SH-SY5Y (cell line): ENCODE results near the gene PTGR3.

ENCODE experiments used
- GATA2 ChIP-seq: IDR thresholded peaks from 2 replicates; pipeline ENCODE4 v1.6.1; 2011; ENCODE audit warnings: mild to moderate bottlenecking, low read depth, low read length
- GATA3 ChIP-seq: IDR thresholded peaks from 2 replicates; pipeline ENCODE4 v1.6.1; 2011; ENCODE audit warnings: low read depth, mild to moderate bottlenecking, low read length, moderate library complexity

The PTGR3 gene

DNA sequence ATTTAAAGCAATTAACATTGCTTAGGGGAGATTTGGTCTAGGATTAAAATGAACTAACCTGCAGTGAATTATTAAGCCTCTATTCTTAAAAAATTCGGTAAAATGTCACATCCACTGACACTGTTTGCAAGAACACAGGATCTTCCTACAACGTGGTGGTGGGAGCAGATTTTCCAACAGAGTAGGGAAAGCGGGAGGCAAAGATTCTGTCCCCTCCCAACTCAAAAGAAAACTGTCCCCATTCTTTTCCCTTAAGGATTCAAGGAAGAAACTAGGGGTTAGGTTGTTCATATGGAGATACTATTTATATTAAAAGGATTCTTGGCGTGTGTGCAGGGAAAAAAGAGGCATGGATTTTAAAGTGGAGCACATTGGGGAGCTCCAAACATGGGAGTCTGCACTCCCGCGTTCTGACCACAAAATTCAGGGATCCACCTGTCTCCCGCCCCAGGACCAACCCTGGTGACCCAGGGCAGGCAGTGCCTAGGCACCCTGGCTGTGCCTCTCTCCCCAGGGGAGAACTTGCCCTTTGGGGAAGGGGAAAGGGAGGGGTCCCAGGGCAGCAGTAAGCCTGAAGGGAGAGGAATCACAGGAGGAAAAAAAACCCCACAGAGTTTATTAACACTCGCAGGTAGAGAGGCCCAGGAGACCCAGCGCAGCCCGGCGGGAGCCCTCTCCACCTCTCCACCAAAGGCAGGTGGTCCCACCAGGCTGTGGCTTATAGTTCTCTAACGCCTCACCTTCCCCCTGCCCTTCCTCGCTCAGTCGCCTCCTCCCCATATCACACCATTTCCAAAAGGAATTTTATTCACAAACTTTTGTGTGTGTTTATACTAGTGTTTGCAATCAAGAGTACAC lies 2.3 kb downstream of the PTGR3 start:
- TF ChIP-seq GATA3, result no peak
- TF ChIP-seq GATA2, result no peak

DNA sequence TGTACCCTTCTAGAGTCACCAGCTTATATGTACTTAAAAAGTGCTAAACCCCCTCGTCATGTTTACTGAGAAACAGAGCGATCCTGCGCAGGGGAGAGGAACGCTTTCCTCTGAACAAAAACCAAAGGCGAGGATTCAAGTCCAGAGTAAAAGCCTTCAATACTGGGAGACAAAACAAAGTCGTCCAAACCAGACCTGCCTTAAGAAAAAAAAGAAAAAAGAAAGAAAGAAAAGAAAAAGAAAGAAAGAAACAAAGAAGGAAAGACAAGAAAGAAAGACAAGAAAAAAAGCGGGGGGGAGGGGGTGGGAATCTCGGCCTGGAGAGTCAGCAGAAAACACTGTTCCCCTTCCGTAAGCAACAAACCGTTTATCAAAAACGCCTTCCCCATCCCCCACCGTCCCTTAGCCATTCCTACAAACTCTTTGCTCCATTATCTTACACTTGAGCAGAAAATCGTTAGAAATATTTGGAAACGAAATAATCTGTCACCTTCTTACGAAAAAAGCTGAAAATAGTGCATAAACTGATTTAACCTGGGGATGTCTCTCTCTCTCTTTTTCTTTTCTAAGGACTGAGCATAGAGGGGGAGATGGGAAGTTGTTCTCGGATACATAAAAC lies 3.3 kb downstream of the PTGR3 start:
- TF ChIP-seq GATA2, result no peak
- no peak for TF ChIP-seq GATA3

DNA sequence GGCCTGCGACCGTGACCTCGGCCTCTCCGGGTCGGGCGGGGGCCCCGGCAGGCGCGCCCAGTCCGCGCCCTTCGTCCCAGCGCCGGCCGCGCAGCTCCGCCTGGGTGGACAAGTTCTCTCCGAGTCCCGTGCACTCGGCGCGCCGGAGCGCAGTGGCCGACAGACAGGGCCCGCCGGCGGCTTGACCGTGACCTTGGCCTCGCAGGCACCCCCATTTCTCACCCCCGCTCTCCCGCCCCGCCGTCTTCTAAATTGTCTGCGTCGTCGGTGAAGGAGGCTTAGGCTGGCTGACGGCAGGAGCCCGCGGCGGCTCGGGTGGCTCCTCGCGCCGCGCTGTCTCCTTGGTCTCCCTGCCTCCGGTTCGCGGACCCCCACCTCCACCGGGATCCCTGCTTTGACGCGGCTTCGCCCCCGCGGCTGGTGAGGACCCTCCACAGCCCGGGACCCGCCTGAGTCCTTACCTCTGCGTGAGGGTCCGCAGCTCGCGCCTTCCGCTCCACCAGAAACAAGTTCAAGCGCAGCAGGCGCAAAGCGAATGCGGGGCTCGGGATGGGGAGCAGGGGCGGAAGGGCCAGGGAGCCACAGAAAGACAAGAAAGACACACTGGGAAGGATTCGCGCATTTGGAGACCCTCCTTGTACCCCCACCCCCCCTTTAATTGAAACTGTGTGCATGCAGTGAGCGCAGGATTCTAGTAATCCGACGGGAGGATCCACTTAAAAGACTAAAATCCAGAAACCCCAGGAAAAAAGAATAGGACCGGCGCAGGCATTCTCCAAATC lies 4.0 kb downstream of the PTGR3 start:
- TF ChIP-seq GATA3 (no peak), GATA2 (no peak)

DNA sequence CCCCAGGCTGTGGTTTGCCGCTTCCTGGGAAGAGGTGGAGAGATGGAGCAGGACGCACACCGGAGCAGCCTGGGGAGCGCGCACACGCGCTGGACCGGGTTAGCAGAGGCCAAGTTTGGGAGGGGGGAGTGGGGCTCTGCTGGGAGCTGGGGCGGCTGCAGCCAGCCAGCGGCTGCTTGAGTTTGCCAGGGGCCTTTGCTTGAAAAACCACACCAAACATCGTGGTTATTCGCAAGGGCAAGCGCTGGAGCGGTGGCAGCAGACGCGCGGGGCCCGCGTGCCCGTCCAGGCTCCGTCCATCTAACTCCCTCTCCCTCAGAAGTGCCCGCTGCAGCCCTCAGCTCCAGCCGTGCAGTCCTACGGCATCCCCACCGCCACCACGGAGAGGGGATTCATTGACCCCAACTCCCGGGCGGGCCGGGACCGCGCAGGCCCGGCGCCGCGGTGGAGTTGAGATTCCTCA lies 4.6 kb downstream of the PTGR3 start:
- TF ChIP-seq GATA2 (no peak), GATA3 (no peak)

DNA sequence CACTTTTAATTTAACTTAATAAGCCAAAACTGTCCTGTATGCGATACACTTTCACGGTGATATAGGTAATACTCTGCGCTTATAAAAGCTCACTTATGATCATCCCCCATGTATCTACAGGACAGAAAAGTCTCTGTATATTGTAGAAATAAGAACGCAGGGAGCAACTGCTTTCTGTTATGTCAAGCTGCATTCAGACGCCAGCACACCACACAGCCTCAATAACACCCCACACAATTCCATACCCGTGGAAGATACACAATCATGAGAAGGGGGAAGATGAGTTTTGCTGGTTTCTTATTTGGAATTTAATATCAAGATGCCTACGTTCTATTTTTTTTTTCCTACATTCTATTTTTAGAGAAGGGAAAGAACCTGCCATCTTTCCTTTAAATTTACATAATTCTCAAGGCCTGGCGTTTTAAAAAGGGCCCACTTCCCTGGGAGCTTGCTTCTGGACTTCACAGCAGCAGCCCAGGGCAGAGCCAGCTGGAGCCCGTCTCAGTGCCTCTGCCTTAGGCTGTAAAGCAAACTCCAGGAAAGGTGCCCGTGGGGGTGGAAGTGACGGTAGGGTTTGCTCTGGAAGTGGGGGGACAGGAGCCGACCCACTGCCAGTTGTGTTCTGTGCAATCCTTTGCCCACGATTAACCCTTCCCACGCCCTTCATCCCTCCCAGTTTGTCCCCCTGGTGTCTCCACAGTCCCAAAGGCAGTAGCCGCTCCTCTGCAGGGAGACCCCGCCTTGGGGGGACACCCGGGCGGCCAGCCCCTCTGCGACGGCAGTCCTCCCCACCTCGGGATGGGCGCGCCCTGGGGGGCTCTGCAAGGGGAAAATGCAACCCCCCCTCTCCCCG lies 5.3 kb downstream of the PTGR3 start:
- TF ChIP-seq GATA3 (no peak), GATA2 (no peak)

DNA sequence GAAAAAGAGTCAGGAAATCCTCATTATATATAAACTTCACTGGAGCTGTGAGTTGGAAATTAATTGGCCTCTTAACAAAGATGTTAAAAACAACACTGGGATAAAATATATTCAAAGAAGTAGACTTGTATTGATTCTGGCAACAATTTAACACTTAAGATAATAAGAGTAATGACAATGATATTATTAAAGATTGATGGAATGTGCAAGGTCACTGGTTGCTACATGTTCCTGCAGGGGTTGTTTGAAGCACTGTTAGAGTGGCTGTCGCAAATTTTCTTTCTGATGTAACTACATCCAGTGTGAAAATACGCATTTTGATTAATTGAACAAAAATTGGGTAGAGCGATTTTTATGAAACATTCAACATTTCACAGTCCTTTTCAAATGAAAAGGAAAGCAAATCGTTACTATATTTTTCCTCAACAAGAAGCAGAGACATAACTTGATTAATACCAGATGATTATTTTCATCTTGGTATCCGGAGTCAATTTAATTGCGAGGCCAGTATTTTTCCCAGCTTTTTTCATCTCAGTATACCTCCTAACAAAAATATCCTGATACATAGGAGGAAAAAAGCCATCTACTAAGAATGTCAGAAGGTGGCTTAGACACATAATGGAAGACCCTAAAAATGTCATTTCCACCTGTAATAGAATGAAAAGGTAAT lies 6.1 kb downstream of the PTGR3 start:
- TF ChIP-seq GATA3, result no peak

DNA sequence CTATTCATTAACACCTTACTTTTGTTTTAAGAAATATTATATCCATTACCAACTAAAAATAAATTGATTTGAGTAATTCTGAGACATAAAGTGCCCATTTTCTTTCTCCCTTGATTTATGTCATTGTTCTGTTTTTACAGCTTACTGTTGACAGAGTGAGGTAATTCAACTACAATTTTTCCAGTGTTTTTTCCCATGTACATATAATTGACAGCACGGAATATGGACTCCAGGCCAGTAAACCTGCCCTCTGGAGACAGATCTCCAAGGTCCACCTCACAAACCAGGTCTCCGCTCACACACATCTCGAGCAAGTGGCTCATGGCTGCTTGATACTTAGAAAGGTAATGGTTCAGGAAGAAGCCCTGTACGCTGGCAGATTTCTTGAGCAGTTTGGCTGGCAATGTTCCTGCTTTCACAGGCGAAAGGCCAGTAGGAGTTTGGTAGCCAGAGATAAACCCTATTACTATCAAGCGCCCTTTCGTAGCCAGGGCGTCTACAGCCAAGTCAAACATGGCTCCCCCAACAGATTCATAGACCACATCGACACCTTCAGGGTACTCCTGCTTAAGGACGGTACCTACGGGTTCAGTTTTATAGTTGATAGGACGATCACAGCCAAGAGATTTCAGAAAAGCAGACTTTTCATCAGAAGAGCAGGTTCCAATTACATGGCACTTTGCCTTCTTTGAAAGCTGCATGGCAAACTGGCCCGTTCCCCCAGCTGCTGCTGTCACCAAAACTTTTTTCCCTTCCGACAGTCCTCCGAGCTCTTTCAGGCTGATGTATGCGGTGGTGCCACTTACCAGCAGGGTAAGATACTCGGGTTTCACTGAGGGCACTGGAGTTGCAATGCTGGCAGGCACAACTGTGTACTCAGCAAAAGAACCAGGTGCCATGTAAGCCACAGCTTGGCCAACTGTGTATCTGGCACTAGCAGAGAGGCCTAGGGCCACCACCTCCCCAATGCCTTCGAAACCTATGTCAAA lies 7.4 kb downstream of the PTGR3 start:
- no peak for TF ChIP-seq GATA2
- TF ChIP-seq GATA3, result no peak

DNA sequence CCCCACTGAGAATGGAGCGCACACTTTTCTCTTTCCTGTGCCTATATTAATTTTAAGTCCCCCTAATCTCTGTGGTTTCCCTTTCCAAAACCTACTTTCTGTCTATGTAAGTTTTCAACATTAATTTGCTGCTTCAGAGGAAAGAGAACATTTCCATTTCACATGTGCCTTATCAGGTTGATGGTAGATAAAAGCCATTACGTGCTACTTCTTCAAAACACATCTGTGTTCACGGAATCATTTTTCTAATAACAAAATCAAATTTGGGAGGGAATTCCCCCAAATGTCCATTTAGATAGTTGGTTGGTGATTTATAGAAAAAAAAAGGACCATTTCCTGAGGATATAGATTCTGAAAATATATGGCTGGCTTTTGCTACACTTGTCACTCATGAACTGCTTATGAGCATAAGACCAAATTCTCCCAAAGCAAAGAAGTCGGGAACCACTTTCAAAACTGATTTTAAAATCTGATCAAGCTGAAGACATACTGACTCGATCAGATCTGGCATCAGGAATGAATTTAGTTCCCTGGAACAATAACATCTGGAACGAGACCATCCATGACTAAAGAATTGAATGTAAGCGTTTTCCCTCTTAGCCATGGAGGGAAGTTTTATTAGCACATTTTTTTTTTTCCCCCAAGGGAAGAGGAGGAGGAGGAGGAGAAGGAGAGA lies 8.2 kb downstream of the PTGR3 start:
- TF ChIP-seq GATA2 (peak; percentile 57), GATA3 (peak; percentile 81)

DNA sequence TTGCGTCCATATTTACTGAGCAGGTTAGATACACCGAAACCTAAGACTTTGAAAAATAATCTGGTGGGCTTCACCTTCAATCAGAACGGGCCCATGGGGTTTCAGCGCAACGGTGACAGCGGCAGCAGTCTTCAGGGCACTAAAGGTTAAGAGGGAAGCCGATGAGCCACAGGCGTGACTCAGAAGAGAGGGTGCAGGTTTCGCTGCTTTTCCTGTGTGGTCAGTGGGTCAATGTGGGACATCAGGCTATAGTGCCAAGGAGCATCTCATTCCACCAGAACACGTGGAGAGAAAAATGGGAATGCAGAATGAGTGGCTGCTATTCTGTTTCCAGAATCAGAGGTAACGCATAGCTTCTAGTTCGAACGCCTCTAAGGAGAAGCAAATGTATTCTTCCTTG lies 8.9 kb downstream of the PTGR3 start:
- TF ChIP-seq GATA3, result no peak
- no peak for TF ChIP-seq GATA2

DNA sequence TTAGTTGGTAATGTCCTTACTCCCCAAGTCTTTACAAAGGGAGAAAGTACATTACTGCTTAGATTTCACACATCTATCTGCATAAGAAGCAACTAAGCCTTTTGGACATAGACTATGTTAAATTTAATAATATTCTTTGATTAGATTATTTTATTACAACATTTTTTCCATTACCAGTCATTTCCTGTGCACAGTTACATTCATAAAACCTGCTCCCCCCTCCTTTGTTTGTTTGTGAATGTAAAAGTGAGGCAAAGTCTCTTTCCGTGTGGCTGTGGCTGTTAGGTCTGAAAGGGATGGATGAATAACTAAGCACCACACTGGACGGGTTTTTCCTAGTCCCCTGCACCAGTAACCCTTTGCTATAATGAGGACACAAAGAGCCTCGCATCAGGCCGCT lies 9.6 kb downstream of the PTGR3 start:
- TF ChIP-seq GATA2, result no peak
- TF ChIP-seq GATA3, result no peak

DNA sequence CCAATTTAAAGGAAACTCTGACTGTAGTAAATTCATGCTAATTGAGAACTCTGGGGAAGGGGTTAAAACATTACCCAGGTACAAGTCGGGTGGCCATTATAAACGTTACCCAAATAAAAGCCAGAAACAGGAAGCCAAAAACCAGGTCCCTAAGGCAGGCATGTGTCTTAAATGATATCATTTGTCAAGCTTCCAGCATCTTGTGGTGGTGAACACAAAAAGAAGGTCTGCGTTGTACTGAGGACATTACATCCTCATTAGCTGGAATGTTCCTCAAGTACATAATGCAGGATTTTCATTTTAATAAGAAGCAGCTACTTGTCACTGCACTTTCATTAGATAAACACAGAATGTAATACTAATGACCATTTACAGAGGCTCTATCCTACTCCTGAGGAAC lies 10.9 kb downstream of the PTGR3 start:
- TF ChIP-seq GATA3, result no peak
- no peak for TF ChIP-seq GATA2

DNA sequence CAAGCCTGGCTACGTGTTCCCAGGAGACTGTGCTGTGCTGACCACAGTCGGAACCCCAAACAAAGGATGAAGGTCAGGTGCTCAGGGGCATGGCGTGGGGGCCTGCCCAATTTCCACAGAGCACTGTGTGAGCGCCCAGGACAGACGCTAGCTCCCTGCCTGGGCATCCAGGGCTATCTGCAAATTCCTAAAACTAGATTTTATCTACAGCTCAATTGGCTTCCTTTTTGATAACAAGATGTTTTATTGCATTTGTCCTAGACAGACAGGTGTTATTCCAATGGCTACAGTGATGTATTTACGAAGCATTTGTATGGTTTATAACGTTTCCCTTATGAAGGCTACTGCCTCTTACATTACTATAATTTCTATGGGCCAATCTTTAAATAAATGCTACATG lies 16.0 kb downstream of the PTGR3 start:
- TF ChIP-seq GATA2 (peak; percentile 70), GATA3 (no peak)
